Islet precursor cell (in vitro differentiated cells): Measurements from ENCODE around the gene TMEM259.

Source experiments
- DNase-seq: peaks from one replicate; pipeline ENCODE4 v3.0.0-alpha.2; 2018

TMEM259 gene

GRCh38 chr19:982567-983170 lies 38.3 kb downstream of the TMEM259 start:
- peak; percentile 85 for DNase-seq

- peak; percentile 96 for DNase-seq
Measured at GRCh38 chr19:980133-980998, 40.6 kb downstream of the TMEM259 start.

- peak; percentile 61 for DNase-seq
Measured at GRCh38 chr19:979318-979741, 41.6 kb downstream of the TMEM259 start.

- peak; percentile 51 for DNase-seq
Measured at GRCh38 chr19:977058-977464, 43.9 kb downstream of the TMEM259 start.

GRCh38 chr19:976476-976875 lies 44.4 kb downstream of the TMEM259 start:
- no peak for DNase-seq

GRCh38 chr19:974564-975257 lies 46.2 kb downstream of the TMEM259 start:
- DNase-seq: peak; percentile 46

- DNase-seq: peak; percentile 40
Measured at GRCh38 chr19:973726-974563, 47.0 kb downstream of the TMEM259 start.

- DNase-seq: no peak
Measured at GRCh38 chr19:972281-972680, 48.6 kb downstream of the TMEM259 start.

GRCh38 chr19:971795-972194 lies 49.1 kb downstream of the TMEM259 start:
- DNase-seq: peak; percentile 42

- DNase-seq: peak; percentile 65
Measured at GRCh38 chr19:970695-971094, 50.2 kb downstream of the TMEM259 start.

GRCh38 chr19:966485-967088 lies 54.3 kb downstream of the TMEM259 start:
- DNase-seq: no peak

GRCh38 chr19:964761-965694 lies 55.9 kb downstream of the TMEM259 start:
- DNase-seq: no peak

- DNase-seq: no peak
Measured at GRCh38 chr19:964116-964520, 56.8 kb downstream of the TMEM259 start.

GRCh38 chr19:963486-963951 lies 57.4 kb downstream of the TMEM259 start:
- peak; percentile 72 for DNase-seq

- DNase-seq: no peak
Measured at GRCh38 chr19:962683-963400, 58.1 kb downstream of the TMEM259 start.

- no peak for DNase-seq
Measured at GRCh38 chr19:961866-962620, 58.9 kb downstream of the TMEM259 start.

- no peak for DNase-seq
Measured at GRCh38 chr19:960601-960938, 60.4 kb downstream of the TMEM259 start.

GRCh38 chr19:960020-960419 lies 60.9 kb downstream of the TMEM259 start:
- DNase-seq: peak; percentile 67
